ENCODE measurements around the gene MATN1.

The MATN1 gene

DNA sequence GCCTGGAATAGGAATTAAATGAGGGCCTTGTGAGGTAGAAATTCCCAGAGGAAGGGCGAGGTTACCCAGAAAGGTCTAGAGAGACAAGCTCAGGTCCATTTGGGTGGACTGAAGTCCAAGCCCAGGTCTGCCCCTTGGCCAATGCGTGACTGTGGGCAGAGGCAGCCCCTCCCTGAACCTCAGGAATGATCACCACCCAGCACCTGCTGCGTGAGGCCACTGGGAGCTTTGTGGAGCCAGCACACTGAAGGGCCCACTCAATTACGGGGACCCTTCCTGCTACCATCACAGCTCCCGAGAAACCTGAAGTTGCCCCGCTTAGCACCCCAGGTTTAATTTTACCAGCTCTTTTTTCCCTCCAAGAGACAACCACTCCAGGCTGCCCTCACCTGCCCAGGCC lies 6.5 kb upstream of the MATN1 start:
- DNase-seq (ENCODE audit: low read depth), result no peak
- no peak for TF ChIP-seq CTCF (IDR thresholded peaks at IDR 0.05; ENCODE audit: low read depth, low read length, missing control alignments)
- no peak overlapping the region for H3K4me3 ChIP-seq (ENCODE audit: low read depth, low read length)

DNA sequence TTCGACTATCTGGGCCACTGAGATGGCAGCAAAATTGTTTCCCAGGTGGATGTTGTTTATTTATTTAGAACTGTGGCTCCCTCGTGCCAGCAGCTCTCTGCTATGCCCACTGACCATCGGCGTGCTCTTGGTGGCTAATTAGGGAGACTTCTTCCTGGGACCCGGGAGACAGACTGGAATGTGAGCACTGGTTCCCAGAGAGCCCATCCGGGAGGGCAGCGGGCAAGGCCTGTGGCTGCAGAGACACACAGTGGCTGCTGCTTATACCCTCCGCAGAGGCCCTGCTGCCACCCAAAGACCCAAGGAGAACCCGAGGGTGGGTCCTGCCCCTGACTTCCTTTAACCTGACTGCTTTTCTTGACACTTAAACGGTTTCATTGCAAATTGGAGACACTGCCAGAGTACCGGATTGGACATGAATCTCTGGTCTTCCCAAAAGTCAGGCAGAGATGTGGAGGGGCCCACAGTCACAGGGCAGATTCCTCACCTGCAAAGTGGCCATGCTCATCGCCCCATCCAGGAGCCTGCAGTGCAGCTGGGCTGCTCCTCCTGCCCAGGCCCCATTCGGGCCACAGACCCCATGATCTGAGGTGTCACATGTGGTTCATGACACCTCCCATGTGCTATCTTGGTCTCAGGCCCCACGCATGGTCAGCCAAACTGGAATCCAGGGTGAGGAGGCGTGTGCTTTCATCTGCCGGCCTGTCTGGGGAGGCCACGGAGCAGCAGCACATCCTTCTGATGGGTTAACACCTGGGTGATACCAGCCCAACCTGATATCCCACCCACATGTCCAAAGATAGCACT lies 5.7 kb upstream of the MATN1 start:
- H3K4me3 ChIP-seq (ENCODE audit: low read depth, low read length), result no peak overlapping the region
- no peak for DNase-seq (ENCODE audit: low read depth)
- no peak for TF ChIP-seq CTCF (IDR thresholded peaks at IDR 0.05; ENCODE audit: low read depth, low read length, missing control alignments)

DNA sequence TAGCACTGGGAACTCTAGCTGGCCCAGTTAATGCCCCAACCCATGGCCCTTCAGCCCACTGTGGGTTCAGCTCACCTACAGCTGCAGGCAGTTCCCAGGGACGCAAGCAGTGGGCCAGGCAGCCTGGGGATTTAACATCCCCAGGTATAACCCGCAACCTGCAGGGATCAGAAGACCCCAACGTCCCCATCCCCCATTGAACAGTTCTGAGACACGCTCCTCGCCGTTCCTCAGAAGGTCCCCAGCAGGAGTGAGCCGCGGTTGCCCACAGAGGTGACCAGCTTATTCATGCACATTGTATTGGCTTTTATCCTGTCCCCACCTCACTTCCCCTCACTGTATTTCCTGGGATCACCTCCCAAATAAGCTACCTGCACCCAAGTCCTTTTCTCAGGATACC lies 5.0 kb upstream of the MATN1 start:
- no peak for TF ChIP-seq CTCF (IDR thresholded peaks at IDR 0.05; ENCODE audit: low read depth, low read length, missing control alignments)
- H3K4me3 ChIP-seq (ENCODE audit: low read depth, low read length), result no peak overlapping the region
- no peak for DNase-seq (ENCODE audit: low read depth)

- no peak overlapping the region for H3K4me3 ChIP-seq (ENCODE audit: low read depth, low read length)
- no peak for DNase-seq (ENCODE audit: low read depth)
- no peak for TF ChIP-seq CTCF (IDR thresholded peaks at IDR 0.05; ENCODE audit: low read depth, low read length, missing control alignments)
Measured at GRCh38 chr1:30727824-30728223, 4.4 kb upstream of the MATN1 start.

- DNase-seq (ENCODE audit: low read depth), result no peak
- no peak overlapping the region for H3K4me3 ChIP-seq (ENCODE audit: low read depth, low read length)
- no peak for TF ChIP-seq CTCF (IDR thresholded peaks at IDR 0.05; ENCODE audit: low read depth, low read length, missing control alignments)
Measured at GRCh38 chr1:30726773-30727684, 3.6 kb upstream of the MATN1 start.

GRCh38 chr1:30726236-30726635 lies 2.9 kb upstream of the MATN1 start:
- DNase-seq (ENCODE audit: low read depth), result no peak
- TF ChIP-seq CTCF (IDR thresholded peaks at IDR 0.05; ENCODE audit: low read depth, low read length, missing control alignments), result no peak
- H3K4me3 ChIP-seq (ENCODE audit: low read depth, low read length), result no peak overlapping the region
